SU-DHL-6 (cell line): ENCODE measurements around the gene ANP32A.

ENCODE experiments used
- H2AFZ ChIP-seq: fragments of 200-600 bp; sonication (generic); 2 replicates; pipeline ENCODE4 v1.6.1; 2014; ENCODE audit warnings: low read depth, mild to moderate bottlenecking, moderate library complexity, mixed read lengths, antibody characterized with exemption, low read length; ENCODE audit not compliant: severe bottlenecking
- H3F3A ChIP-seq: fragments of 200-600 bp; shearing (Covaris generic); 2 replicates; pipeline ENCODE4 v1.6.0; 2016; ENCODE audit warnings: antibody characterized with exemption, mild to moderate bottlenecking; ENCODE audit not compliant: insufficient read depth
- H3K27ac ChIP-seq: fragments of 200-600 bp; sonication (generic); 2 replicates; pipeline ENCODE4 v1.5.1; 2016; ENCODE audit warnings: low read depth, mild to moderate bottlenecking, low read length, moderate library complexity, mixed read lengths
- H3K27me3 ChIP-seq: fragments of 200-600 bp; sonication (generic), shearing (Covaris generic); 2 replicates; pipeline ENCODE4 v1.6.0; 2014; ENCODE audit warnings: mild to moderate bottlenecking, low read length
- H3K36me3 ChIP-seq: fragments of 200-600 bp; sonication (generic); 2 replicates; pipeline ENCODE4 v1.6.1; 2014; ENCODE audit warnings: mild to moderate bottlenecking, low read length, mixed read lengths
- H3K4me2 ChIP-seq: fragments of 300-600, 200-600 bp; shearing (Covaris generic), sonication (generic); 2 replicates; pipeline ENCODE4 v1.6.0; 2014; ENCODE audit warnings: low read length, low read depth, mild to moderate bottlenecking; ENCODE audit not compliant: poor library complexity, severe bottlenecking
- H3K4me3 ChIP-seq: fragments of 200-600 bp; sonication (generic); 2 replicates; pipeline ENCODE4 v1.5.1; 2014; ENCODE audit warnings: antibody characterized with exemption, low read length, mild to moderate bottlenecking, mixed read lengths; ENCODE audit not compliant: insufficient read depth, poor library complexity, severe bottlenecking
- H3K79me2 ChIP-seq: fragments of 200-600 bp; sonication (generic); 2 replicates; pipeline ENCODE4 v1.6.1; 2014; ENCODE audit warnings: mild to moderate bottlenecking, low read length, moderate library complexity; ENCODE audit not compliant: insufficient read depth
- H3K9ac ChIP-seq: fragments of 200-600 bp; sonication (generic); 2 replicates; pipeline ENCODE4 v1.7.0; 2014; ENCODE audit warnings: mild to moderate bottlenecking, low read length
- H3K9me2 ChIP-seq: fragments of 200-600 bp; sonication (generic); replicated peaks from 2 replicates; pipeline ENCODE4 v1.6.1; 2014; ENCODE audit warnings: low read length; ENCODE audit not compliant: insufficient read depth
- H3K9me3 ChIP-seq: fragments of 200-600 bp; sonication (generic); 2 replicates; pipeline ENCODE4 v1.6.1; 2014; ENCODE audit warnings: low read length, mixed read lengths; ENCODE audit not compliant: insufficient read depth
- H4K20me1 ChIP-seq: fragments of 200-600 bp; sonication (generic); 2 replicates; pipeline ENCODE4 v1.6.1; 2014; ENCODE audit warnings: low read depth, mild to moderate bottlenecking, antibody characterized with exemption, low read length, moderate library complexity, mixed read lengths
- EZH2phosphoT487 ChIP-seq: fragments of 200-600 bp; sonication (generic), shearing (Covaris generic); conservative IDR thresholded peaks from 2 replicates; pipeline ENCODE4 v1.6.1; 2018; ENCODE audit warnings: mild to moderate bottlenecking, antibody characterized with exemption, low read length, moderate library complexity, mixed read lengths
- TF ChIP-seq, protein P1 (sequence below): fragments of 200-600 bp; sonication (generic); IDR thresholded peaks from one replicate; pipeline ENCODE4 v1.5.1; 2017; ENCODE audit warnings: antibody characterized with exemption, mild to moderate bottlenecking, low read length, moderate library complexity; ENCODE audit not compliant: insufficient read depth, poor library complexity, severe bottlenecking

ANP32A gene

DNA sequence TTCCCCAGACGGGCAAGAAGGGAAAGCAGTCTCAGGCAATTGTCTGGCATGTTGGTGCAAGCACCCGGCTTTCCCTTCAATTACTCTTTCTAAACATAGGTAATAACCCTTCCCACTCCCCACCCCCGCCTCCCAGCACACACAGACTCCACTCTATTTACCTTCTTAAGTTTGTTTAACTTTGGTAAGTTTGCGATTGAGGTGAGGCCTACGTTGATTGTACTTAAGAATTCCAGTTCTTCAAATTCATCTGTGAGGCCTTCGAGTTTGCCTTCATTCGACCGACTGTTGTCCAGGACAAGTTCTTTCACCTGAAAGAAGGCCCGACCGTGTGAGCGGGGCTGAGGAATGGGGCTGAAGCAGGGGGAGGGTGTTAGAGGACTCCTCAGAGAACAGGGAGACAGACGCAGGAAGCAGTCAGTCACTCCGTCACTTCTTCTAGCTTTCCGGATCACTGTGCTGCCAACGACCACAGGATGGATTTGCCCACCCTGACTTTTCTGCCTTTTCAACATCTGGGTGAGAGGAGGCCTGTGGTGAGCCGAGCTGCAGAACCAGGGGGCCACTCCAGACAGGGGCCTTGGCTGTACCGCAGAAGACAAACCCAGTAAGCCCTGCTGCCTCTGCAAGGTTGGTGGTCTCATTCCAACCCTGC lies 33.0 kb downstream of the ANP32A start:
- Histone ChIP-seq H4K20me1 (peaks cover 26% of the 10 kb centered on the region), H3K4me2 (no peak overlapping the region)

DNA sequence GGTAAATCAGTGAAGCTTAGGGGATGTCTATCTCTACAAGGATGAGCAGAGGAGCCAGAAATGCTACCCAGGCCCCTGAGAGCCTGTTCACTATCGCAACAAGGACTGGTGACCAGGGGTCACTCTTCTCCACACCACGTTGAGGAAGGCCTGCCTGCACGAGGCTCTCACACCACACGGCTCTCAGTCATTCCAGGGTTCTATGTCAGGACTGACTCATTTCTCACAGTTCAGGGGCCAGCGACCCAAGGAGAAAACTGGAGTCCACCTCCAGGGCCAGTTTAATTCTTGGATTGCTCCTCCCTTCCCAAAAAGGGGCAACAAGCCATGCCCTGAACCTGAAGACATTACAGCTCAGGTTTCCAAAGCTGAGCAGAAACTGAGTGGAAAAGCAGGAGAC lies 33.9 kb downstream of the ANP32A start:
- no peak for TF ChIP-seq EZH2phosphoT487
- TF ChIP-seq, protein P1, sequence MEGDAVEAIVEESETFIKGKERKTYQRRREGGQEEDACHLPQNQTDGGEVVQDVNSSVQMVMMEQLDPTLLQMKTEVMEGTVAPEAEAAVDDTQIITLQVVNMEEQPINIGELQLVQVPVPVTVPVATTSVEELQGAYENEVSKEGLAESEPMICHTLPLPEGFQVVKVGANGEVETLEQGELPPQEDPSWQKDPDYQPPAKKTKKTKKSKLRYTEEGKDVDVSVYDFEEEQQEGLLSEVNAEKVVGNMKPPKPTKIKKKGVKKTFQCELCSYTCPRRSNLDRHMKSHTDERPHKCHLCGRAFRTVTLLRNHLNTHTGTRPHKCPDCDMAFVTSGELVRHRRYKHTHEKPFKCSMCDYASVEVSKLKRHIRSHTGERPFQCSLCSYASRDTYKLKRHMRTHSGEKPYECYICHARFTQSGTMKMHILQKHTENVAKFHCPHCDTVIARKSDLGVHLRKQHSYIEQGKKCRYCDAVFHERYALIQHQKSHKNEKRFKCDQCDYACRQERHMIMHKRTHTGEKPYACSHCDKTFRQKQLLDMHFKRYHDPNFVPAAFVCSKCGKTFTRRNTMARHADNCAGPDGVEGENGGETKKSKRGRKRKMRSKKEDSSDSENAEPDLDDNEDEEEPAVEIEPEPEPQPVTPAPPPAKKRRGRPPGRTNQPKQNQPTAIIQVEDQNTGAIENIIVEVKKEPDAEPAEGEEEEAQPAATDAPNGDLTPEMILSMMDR: no peak
- H4K20me1 ChIP-seq: peaks cover 18% of the 10 kb centered on the region; the same call in 1 of the 2 replicates
- H3K9me3 ChIP-seq: no peaks in the 10 kb centered on the region
- H3K27me3 ChIP-seq: no peaks in the 10 kb centered on the region
- no peak overlapping the region for H2AFZ ChIP-seq
- no peak overlapping the region for H3K4me3 ChIP-seq
- H3K9me2 ChIP-seq: no peaks in the 10 kb centered on the region
- H3K9ac ChIP-seq: no peak overlapping the region
- H3K36me3 ChIP-seq: peaks cover 12% of the 10 kb centered on the region; the same call in 1 of the 2 replicates
- H3K4me2 ChIP-seq: no peak overlapping the region
- no peak overlapping the region for H3K27ac ChIP-seq
- peaks cover 37% of the 10 kb centered on the region for H3K79me2 ChIP-seq
- no peaks in the 10 kb centered on the region for H3F3A ChIP-seq

More for the DNA sequence above, 33.0 kb downstream of the ANP32A start:
- H3K79me2 ChIP-seq: peaks cover 47% of the 10 kb centered on the region
- H3K36me3 ChIP-seq: 0 out of 2 replicates have a peak, but pooled peaks cover 4% of the 10 kb centered on the region
- H3K27me3 ChIP-seq: no peaks in the 10 kb centered on the region
- H3F3A ChIP-seq: no peaks in the 10 kb centered on the region
- no peak overlapping the region for H3K4me3 ChIP-seq
- TF ChIP-seq, protein P1: no peak
- TF ChIP-seq EZH2phosphoT487: no peak
- no peak overlapping the region for H3K9ac ChIP-seq
- no peak overlapping the region for H3K27ac ChIP-seq
- no peaks in the 10 kb centered on the region for H3K9me3 ChIP-seq
- H3K9me2 ChIP-seq: no peaks in the 10 kb centered on the region
- H2AFZ ChIP-seq: no peak overlapping the region

DNA sequence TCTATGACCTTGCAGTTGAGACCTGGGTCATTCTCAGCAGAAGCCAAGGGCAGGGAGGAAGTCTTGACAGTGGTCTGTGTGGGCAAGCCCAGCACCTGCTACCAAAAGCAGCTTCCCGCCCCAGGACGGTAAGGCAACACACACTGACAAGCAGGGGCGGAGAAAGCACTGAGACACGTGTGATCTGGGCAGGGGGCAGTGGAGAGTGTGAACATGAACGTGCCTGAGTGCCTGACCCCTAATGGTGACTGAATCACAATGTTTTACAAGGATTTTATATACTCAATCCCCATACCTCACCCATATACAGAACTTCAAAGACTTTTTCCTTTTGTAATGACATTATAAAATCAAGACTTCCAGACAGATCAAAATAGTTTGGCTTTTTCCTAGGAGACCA lies 35.2 kb downstream of the ANP32A start:
- Histone ChIP-seq H3K4me3 (no peak overlapping the region), H2AFZ (no peak overlapping the region), H3K27me3 (no peaks in the 10 kb centered on the region), H3K36me3 (peaks cover 17% of the 10 kb centered on the region; the same call in 1 of the 2 replicates), H3K27ac (no peak overlapping the region), H3F3A (no peaks in the 10 kb centered on the region), H3K79me2 (peaks cover 25% of the 10 kb centered on the region), H4K20me1 (peaks cover 11% of the 10 kb centered on the region; the same call in 1 of the 2 replicates), H3K9ac (no peak overlapping the region), H3K9me3 (no peaks in the 10 kb centered on the region), H3K9me2 (no peaks in the 10 kb centered on the region), H3K4me2 (no peak overlapping the region)
- no peak for TF ChIP-seq EZH2phosphoT487
- TF ChIP-seq, protein P1: no peak
